Right lung (tissue), 10 donors: ENCODE results near the gene WAS. TPM values are rescaled to one million over a fixed set of nuclear protein-coding genes. Genes with fewer than 3 reads are reported as not detected.
A peak's percentile ranks its signal among the peaks of the same experiment; 100 is the strongest.
"Not testable (repeated sequence)": the region's sequence is repeated elsewhere in the genome, so short reads cannot be mapped to it uniquely, and the experiment has no call there.

Experiments used
- DNase-seq, 2 donors: peaks; one replicate each; pipeline ENCODE4 v3.0.0-alpha.2; 2013
- long read RNA-seq, 8 donors: transcript quantifications; one replicate each; lab custom pipeline, GENCODE V29; 2026
- polyA plus RNA-seq, 5 donors: library from polyadenylated mRNA; unstranded; fragments of 120-200 nt; gene quantifications; one replicate each; pipeline versions ENCODE4 v1.2.1 to v1.2.3, GENCODE V29; 2013; ENCODE audit warnings: inconsistent platforms in 1 of 5, low replicate concordance in 1 of 5; ENCODE audit not compliant: insufficient read length in 5 of 5, insufficient read depth in 1 of 5

WAS gene
- 1 to 10 TPM; 3.7 to 4.7 (median 3.8) TPM for polyA plus RNA-seq
- long read RNA-seq, donor 1 = 0 reads
- long read RNA-seq, donor 2 = 0 reads
- long read RNA-seq, donor 3 = 0 reads
- long read RNA-seq, donor 4 = 0 reads
- long read RNA-seq, donor 5 = 0 reads
- long read RNA-seq, donor 6, partial matches to known transcripts = 0 of 1 reads
- long read RNA-seq, donor 6, other reads (novel, unspliced or antisense) = 0 of 1 reads
- long read RNA-seq, donor 7 = 0 reads
- long read RNA-seq, donor 8 = 0 reads

DNA sequence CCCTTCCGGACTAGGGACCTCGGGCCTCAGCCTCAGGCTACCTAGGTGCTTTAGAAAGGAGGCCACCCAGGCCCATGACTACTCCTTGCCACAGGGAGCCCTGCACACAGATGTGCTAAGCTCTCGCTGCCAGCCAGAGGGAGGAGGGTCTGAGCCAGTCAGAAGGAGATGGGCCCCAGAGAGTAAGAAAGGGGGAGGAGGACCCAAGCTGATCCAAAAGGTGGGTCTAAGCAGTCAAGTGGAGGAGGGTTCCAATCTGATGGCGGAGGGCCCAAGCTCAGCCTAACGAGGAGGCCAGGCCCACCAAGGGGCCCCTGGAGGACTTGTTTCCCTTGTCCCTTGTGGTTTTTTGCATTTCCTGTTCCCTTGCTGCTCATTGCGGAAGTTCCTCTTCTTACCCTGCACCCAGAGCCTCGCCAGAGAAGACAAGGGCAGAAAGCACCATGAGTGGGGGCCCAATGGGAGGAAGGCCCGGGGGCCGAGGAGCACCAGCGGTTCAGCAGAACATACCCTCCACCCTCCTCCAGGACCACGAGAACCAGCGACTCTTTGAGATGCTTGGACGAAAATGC is at the start of gene WAS:
TSS of gene WAS (plus strand) at position 389 of the 572 bp plus-strand sequence. CDS start at position 444, 55 bp downstream.
- no peak for DNase-seq

DNA sequence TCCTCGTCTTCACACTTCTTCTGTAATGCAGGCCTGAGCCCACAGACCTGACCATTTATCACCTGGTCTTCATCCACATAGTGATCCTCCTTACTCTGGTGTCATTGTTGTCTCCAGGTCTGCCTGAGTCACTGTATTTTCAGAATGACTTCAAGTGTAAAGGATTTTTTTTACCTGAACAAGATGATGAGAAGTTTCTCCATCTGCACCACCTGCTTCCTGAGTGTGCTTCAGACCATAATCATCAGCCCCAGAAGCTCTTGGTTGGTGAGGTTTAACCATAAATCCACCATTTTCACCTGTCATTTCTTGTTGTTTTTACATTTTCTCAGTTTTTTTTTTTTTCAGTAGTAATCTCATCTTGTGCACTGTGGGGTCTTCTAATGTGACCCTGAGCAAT is 47.3 kb upstream of the WAS start:
- no peak for DNase-seq

- no peak for DNase-seq
Measured at GRCh38 chrX:48636776-48637175, 46.8 kb upstream of the WAS start.

GRCh38 chrX:48645669-48646068 is 37.9 kb upstream of the WAS start:
- DNase-seq = no peak

GRCh38 chrX:48648336-48648751 is 35.3 kb upstream of the WAS start:
- DNase-seq = peak; percentile 20 to 27

GRCh38 chrX:48649102-48649501 is 34.5 kb upstream of the WAS start:
- no peak for DNase-seq

DNA sequence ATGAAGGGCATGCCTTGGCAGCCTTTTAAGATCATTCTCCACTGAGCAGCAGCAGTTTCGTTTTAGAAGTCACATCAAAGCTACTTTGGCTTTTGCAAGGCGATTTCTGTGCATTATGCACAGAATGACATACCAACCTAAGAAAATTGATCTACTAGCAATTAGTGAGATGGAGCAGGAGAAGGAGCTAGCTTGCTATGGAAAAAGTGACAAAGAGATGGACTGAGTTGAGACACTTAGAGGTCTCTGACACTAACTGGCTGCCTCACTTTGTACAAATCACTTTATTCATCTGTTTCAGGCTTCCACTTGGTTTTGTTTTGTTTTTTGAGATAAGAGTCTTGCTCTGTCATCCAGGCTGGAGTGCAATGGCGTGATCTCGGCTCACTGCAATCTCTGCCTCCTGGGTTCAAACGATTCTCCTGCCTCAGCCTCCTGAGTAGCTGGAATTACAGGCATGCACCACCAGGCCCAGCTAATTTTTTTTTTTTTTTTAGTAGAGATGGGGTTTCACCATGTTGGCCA is 31.5 kb upstream of the WAS start:
- DNase-seq = not testable (repeated sequence)

DNA sequence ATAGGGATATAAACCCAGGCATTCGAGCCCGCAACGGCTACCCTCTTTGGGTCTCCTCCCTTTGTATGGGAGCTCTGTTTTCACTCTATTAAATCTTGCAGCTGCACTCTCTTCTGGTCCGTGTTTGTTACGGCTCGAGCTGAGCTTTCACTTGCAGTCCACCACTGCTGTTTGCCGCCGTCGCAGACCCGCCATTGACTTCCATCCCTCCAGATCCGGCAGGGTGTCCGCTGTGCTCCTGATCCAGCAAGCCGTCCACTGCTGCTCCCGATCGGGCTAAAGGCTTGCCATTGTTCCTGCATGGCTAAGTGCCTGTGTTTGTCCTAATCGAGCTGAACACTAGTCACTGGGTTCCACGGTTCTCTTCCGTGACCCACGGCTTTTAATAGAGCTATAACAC is 28.9 kb upstream of the WAS start:
- DNase-seq = not testable (repeated sequence)

GRCh38 chrX:48659686-48660085 is 23.9 kb upstream of the WAS start:
- not testable (repeated sequence) for DNase-seq

- no peak for DNase-seq
Measured at GRCh38 chrX:48663241-48663640, 20.4 kb upstream of the WAS start.

DNA sequence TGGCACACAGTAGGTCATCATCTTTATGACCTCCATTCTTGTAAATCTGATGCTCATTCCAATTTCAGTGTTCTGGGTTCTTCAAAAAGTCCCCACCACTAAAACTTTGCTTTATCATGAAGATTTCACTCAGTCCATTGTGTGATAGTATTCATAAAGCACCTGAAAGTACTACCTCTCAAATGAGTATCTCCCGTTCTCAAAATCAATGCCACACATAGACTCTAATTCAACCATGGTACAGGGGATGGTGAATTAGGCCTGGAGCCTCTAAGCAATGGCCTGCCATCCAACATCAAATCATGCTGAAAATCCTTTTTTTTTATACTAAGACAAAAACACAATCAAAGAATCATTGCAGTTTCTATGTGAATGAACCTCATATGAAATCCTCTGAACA is 19.4 kb upstream of the WAS start:
- DNase-seq = no peak

- no peak for DNase-seq
Measured at GRCh38 chrX:48665991-48666390, 17.6 kb upstream of the WAS start.

DNA sequence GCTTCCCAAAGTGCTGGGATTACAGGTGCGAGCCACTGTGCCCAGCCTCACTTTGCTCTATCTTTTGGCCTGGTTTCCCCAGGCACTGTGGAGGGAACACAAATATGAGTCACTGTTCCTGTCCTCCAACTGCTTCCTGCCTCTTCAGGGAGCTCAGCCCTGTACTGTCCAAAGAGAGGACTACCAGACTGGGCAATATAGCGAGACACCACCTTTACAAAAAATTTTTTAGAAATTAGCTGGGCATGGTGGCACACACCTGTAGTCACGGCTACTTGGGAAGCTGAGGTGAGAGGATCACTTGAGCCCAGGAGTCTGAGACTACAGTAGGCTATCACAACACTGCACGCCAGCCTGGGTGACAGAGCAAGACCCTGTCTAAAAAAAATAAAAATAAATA is 16.9 kb upstream of the WAS start:
- DNase-seq = no peak

DNA sequence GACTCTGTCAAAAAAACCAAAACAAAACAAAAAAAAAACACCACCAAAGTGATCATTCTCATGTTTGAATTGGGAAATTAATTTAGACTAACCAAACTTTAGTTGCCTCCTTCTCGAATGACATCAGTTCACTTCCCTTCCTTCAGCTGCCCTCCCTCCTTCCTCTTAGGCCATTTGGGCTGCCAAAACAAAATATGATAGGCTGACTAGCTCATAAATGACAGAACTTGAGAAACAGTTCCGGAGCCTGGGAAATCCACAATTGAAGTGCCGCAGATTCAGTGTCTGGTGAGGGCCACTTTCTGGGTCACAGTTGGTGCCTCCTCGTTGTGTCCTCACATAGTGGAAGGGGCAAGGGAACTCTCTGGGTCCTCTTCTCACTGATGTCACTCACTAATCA is 16.1 kb upstream of the WAS start:
- DNase-seq = no peak

DNA sequence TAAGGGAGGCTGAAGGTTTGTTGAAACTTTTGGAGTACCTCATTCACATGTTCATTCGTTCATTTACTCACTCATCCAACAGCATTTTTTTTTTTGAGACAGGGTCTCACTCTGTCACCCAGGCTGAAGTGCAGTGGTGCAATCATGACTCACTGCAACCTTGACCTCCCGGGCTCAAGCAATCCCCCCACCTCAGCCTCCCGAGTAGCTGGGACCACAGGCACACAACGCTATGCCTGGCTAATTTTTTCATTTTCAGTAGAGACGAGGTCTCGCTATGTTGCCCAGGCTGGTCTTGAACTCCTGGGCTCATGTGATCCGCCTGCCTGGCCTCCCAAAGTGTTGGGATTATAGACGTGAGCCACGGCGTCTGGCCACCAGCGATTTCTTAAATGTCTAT is 15.4 kb upstream of the WAS start:
- DNase-seq = not testable (repeated sequence)

DNA sequence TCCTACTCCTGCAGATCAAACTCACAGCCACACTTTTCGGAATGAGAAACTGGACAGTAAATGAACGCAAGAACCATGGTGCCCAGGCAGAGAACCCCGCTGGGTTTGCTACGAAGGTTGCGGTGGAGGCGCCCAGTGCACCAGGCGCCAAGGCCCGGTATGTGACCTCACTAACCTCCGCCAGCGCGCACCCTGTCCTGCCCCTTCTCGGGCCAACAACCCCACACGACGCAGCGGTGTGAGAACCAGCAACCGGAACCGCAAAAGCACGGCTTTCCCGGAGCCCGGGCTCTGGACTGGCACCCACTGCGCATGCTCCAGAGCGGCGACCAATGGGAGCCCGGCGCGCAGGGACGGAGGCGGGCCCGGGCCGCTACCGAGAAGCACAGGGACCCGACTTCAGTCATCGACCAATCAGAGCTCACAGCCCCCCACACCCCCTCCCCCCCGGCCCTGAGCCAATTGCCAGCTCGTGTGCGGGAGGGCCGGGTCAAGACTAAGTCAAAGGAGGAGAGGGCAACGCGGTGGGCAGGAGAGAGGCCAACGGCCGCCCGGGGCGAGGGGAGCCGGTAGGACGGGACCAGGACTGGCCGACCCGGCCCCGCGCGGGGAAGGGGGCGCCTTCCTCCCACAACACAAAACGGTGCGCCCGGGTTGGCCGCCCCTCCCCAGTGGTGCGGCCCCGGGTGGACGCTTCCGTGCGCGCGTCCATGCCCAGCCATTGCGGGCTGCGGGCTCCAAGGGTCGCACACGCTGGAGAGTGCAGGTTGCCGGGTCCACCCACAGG is 7.3 kb upstream of the WAS start:
- DNase-seq = peak; percentile 86

DNA sequence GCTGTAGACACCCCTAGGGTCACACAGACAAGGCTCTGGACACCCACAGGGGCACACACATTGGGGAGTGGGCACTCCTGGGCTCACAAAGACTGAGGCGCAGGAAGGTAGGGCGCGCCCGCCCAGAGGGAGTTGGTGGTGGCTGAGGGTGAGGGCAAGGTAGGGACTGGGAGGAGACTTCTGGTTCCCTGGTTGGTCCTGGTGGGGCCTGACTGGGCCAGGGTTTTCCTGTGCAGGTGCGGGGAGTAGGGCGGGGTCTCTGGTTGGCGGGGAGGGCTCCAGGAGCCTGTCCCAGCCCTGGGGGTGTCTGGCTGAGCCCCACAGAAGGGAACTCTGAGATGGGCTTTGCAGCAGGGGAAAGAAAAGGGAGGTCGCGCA is 6.7 kb upstream of the WAS start:
- no peak for DNase-seq

GRCh38 chrX:48677516-48677915 is 6.1 kb upstream of the WAS start:
- DNase-seq = no peak

GRCh38 chrX:48680467-48680866 is 3.1 kb upstream of the WAS start:
- not testable (repeated sequence) for DNase-seq

GRCh38 chrX:48680925-48681324 is 2.7 kb upstream of the WAS start:
- not testable (repeated sequence) for DNase-seq

- no peak for DNase-seq
Measured at GRCh38 chrX:48681539-48682183, 1.9 kb upstream of the WAS start.

GRCh38 chrX:48682795-48683194 is 804 bp upstream of the WAS start:
- not testable (repeated sequence) for DNase-seq
